Glutamatergic neuron (in vitro differentiated cells): ENCODE data around the gene RAE1. TPM values are rescaled to one million over a fixed set of nuclear protein-coding genes. Genes with fewer than 3 reads are reported as not detected.

Source experiments
- DNase-seq: peaks from one replicate; pipeline ENCODE4 v3.0.0; 2022
- H3K27ac Mint-ChIP-seq: one replicate; pipeline ENCODE4 v1.8.0; 2020; ENCODE audit warnings: mild to moderate bottlenecking, mixed read lengths, inconsistent platforms; ENCODE audit not compliant: unreplicated experiment
- H3K27me3 Mint-ChIP-seq: one replicate; pipeline ENCODE4 v1.8.0; 2020; ENCODE audit warnings: mild to moderate bottlenecking, moderate library complexity, mixed read lengths, inconsistent platforms; ENCODE audit not compliant: unreplicated experiment
- H3K36me3 Mint-ChIP-seq: one replicate; pipeline ENCODE4 v1.8.0; 2020; ENCODE audit warnings: mild to moderate bottlenecking, mixed read lengths, inconsistent platforms; ENCODE audit not compliant: unreplicated experiment
- H3K4me1 Mint-ChIP-seq: one replicate; pipeline ENCODE4 v1.8.0; 2020; ENCODE audit warnings: mild to moderate bottlenecking, low read depth, mixed read lengths, inconsistent platforms; ENCODE audit not compliant: unreplicated experiment
- H3K4me3 Mint-ChIP-seq: one replicate; pipeline ENCODE4 v1.8.0; 2020; ENCODE audit warnings: mild to moderate bottlenecking, mixed read lengths, inconsistent platforms; ENCODE audit not compliant: unreplicated experiment
- H3K9me3 Mint-ChIP-seq: one replicate; pipeline ENCODE4 v1.8.0; 2020; ENCODE audit warnings: mild to moderate bottlenecking, moderate library complexity, mixed read lengths, inconsistent platforms; ENCODE audit not compliant: unreplicated experiment
- total RNA-seq: library from RNA; stranded (reverse); fragmentation: NEBNext Ultra II Directional; extraction: Animal tissue kit (Norgen Biotek cat#: 25700); gene quantifications from one replicate; pipeline ENCODE4 v1.2.1, GENCODE V29; 2021; ENCODE audit not compliant: unreplicated experiment
- TF ChIP-seq, protein P1 (sequence below): fragments of 200-600 bp; sonication (generic); IDR thresholded peaks from one replicate; pipeline ENCODE4 v1.5.0; 2021; ENCODE audit not compliant: partially characterized antibody, unreplicated experiment

The RAE1 gene
- total RNA-seq, 1 donor from 2014 or later, result 28.3 TPM

DNA sequence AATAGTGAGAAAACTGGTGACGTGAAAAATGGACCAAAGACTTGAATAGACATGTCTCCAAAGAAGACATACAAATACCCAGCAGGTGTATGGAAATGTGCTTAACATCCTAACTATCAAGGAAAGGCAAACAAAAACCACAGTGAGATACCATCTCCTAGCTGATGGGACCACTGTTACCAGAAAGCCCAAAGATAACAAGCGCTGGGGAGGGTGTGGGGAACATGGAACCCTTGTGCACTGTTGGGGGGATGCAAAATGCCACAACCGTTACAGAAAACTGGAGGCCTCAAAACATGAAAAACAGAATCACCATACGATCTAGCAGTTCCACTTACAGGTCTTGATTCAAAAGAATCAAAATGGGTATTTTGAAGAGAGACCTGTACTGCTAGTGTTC is 20.3 kb downstream of the RAE1 start:
- Mint-ChIP-seq H3K4me3 (no peak overlapping the region), H3K27me3 (no peaks in the 10 kb centered on the region), H3K36me3 (no peaks in the 10 kb centered on the region), H3K9me3 (no peaks in the 10 kb centered on the region), H3K4me1 (peaks cover under 1% of the 10 kb centered on the region), H3K27ac (no peak overlapping the region)
- TF ChIP-seq, protein P1, sequence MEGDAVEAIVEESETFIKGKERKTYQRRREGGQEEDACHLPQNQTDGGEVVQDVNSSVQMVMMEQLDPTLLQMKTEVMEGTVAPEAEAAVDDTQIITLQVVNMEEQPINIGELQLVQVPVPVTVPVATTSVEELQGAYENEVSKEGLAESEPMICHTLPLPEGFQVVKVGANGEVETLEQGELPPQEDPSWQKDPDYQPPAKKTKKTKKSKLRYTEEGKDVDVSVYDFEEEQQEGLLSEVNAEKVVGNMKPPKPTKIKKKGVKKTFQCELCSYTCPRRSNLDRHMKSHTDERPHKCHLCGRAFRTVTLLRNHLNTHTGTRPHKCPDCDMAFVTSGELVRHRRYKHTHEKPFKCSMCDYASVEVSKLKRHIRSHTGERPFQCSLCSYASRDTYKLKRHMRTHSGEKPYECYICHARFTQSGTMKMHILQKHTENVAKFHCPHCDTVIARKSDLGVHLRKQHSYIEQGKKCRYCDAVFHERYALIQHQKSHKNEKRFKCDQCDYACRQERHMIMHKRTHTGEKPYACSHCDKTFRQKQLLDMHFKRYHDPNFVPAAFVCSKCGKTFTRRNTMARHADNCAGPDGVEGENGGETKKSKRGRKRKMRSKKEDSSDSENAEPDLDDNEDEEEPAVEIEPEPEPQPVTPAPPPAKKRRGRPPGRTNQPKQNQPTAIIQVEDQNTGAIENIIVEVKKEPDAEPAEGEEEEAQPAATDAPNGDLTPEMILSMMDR, result no peak
- DNase-seq, result no peak

DNA sequence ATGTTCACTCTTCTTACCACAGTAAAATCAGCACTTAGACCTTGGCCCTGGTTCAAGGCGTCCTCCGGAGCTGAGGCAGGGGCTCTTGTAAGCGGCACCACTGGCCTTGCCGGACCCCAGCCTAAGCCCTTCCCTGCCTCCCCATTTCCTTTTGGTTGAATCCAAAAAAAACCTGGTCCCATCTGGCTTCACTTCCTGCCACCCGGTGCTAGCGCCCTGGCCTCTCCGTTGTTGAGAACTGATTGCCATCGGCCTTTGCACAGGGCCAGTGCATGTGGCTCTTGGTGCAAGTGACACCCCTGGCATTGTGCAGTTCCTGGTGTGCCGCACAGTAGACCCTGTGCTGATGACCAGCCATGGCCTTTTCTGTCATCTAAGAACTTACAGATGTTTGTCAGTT is 21.1 kb downstream of the RAE1 start:
- no peaks in the 10 kb centered on the region for H3K36me3 Mint-ChIP-seq
- no peak overlapping the region for H3K27ac Mint-ChIP-seq
- H3K4me3 Mint-ChIP-seq, result no peak overlapping the region
- no peak for DNase-seq
- no peaks in the 10 kb centered on the region for H3K4me1 Mint-ChIP-seq
- TF ChIP-seq, protein P1, result no peak
- H3K9me3 Mint-ChIP-seq, result no peaks in the 10 kb centered on the region
- no peaks in the 10 kb centered on the region for H3K27me3 Mint-ChIP-seq

DNA sequence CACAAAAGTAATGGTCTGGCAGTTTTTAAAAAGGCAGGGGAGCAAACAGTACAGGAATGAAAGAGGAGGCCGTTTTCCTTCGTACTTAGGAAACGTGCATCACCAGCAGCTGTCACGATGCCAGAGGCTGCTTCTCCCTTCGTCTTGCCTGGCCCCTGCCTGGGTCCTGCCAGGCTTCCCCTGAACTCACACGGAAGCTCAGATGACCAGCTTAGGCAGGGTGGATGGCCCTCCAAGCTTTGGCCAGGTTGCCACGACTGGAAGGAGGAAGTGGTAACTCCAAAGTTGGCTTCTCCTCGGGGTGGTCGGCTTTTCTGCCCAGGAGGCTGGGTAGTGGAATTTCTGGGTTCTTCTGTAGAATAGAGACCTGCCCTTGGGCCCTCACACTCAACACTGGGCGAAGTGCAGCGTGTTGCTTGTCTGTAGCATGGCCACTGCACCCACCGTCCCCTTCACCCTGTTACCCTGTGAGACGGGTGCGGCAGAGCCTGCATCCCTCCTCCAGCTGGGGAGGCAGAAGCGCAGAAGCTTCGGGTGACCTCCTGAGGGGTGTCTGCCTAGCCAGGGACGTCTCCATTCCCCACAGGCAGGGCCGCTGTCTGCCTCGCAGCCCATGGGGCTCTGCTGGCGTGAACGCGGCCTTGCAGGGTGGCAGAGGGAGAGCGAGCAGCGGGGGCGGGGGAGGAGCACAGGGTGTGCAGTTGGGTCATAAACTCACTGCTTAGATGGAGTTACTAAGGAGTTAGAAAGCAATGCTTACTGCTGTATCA is 21.7 kb downstream of the RAE1 start:
- TF ChIP-seq, protein P1, result no peak
- H3K27ac Mint-ChIP-seq, result no peak overlapping the region
- no peak for DNase-seq
- no peaks in the 10 kb centered on the region for H3K27me3 Mint-ChIP-seq
- no peak overlapping the region for H3K4me3 Mint-ChIP-seq
- H3K9me3 Mint-ChIP-seq, result no peaks in the 10 kb centered on the region
- H3K4me1 Mint-ChIP-seq, result no peaks in the 10 kb centered on the region
- H3K36me3 Mint-ChIP-seq, result no peaks in the 10 kb centered on the region

DNA sequence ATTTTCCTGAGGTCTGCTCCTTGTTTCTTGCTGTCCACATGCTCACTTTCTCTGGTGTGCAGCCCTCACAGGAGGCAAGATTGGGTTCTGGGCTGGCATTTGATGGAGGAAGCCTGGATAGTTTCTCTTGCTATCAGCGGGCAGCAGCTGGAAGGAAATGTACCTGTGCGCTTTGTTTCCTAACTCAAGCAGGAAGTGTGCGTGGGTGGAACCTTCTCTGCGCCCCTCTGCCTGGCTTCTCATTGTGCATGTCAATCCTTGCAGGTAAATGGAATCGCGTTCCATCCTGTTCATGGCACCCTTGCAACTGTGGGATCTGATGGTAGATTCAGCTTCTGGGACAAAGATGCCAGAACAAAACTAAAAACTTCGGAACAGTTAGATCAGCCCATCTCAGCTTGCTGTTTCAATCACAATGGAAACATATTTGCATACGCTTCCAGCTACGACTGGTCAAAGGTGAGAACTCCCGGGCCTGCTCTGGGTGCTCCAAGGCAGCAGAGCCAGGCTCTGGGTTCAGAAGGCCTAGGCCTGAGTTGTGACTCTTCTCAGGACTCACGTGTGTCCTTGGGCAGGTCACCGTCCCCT is 23.4 kb downstream of the RAE1 start:
- Mint-ChIP-seq H3K27ac (no peak overlapping the region), H3K4me3 (no peak overlapping the region), H3K9me3 (no peaks in the 10 kb centered on the region), H3K27me3 (peaks cover 2% of the 10 kb centered on the region), H3K36me3 (no peaks in the 10 kb centered on the region), H3K4me1 (no peaks in the 10 kb centered on the region)
- TF ChIP-seq, protein P1, result no peak
- no peak for DNase-seq
